OCI-LY3 (cell line): Measurements from ENCODE around the gene ACSBG1.

Experiments used
- H2AFZ ChIP-seq: fragments of 200-600, 300-600 bp; shearing (Covaris generic); 2 replicates; pipeline ENCODE4 v1.6.0; 2014; ENCODE audit warnings: antibody characterized with exemption, low read depth, low read length
- H3K27ac ChIP-seq: fragments of 200-600, 300-600 bp; sonication (generic); 2 replicates; pipeline ENCODE4 v1.5.1; 2014; ENCODE audit warnings: mild to moderate bottlenecking, low read length, moderate library complexity, mixed read lengths
- H3K27me3 ChIP-seq: fragments of 200-600, 300-600 bp; sonication (generic); 2 replicates; pipeline ENCODE4 v1.6.1; 2014; ENCODE audit warnings: low read depth, low read length, mixed read lengths
- H3K36me3 ChIP-seq: fragments of 200-600, 300-600 bp; sonication (generic); replicated peaks from 2 replicates; pipeline ENCODE3; 2014; ENCODE audit warnings: low read depth, low read length, mixed read lengths
- H3K4me1 ChIP-seq: fragments of 300-600, 200-600 bp; sonication (generic); 2 replicates; pipeline ENCODE4 v1.6.1; 2014; ENCODE audit warnings: low read length, mixed read lengths
- H3K4me2 ChIP-seq: fragments of 200-600, 300-600 bp; sonication (generic); 2 replicates; pipeline ENCODE4 v1.6.1; 2014; ENCODE audit warnings: low read length, mixed read lengths
- H3K4me3 ChIP-seq: fragments of 300-600, 200-600 bp; sonication (generic); 2 replicates; pipeline ENCODE4 v1.5.1; 2014; ENCODE audit warnings: antibody characterized with exemption, mild to moderate bottlenecking, low read length, moderate library complexity
- H3K79me2 ChIP-seq: fragments of 300-600, 200-600 bp; shearing (Covaris generic); 2 replicates; pipeline ENCODE4 v1.6.1; 2014; ENCODE audit warnings: mild to moderate bottlenecking, low read length, mixed read lengths
- H3K9ac ChIP-seq: fragments of 300-600, 200-600 bp; shearing (Covaris generic); 2 replicates; pipeline ENCODE4 v1.6.0; 2014; ENCODE audit warnings: mild to moderate bottlenecking, low read length, moderate library complexity
- H3K9me3 ChIP-seq: fragments of 200-600, 300-600 bp; shearing (Covaris generic); 2 replicates; pipeline ENCODE4 v1.6.1; 2014; ENCODE audit warnings: low read length, mixed read lengths; ENCODE audit not compliant: insufficient read depth
- H4K20me1 ChIP-seq: fragments of 200-600, 300-600 bp; sonication (generic); 2 replicates; pipeline ENCODE4 v1.6.1; 2016; ENCODE audit warnings: low read length, mixed read lengths; ENCODE audit not compliant: insufficient read depth
- EZH2phosphoT487 ChIP-seq: fragments of 200-600 bp; shearing (Covaris generic); IDR thresholded peaks from 2 replicates; pipeline ENCODE4 v1.6.1; 2018; ENCODE audit warnings: antibody characterized with exemption, mixed run types, low read depth
- TF ChIP-seq, protein P1 (sequence below): fragments of 200-600, 300-600 bp; sonication (generic); IDR thresholded peaks from 2 replicates; pipeline ENCODE4 v1.5.1; 2014; ENCODE audit warnings: antibody characterized with exemption, low read length, low read depth

ACSBG1 gene

DNA sequence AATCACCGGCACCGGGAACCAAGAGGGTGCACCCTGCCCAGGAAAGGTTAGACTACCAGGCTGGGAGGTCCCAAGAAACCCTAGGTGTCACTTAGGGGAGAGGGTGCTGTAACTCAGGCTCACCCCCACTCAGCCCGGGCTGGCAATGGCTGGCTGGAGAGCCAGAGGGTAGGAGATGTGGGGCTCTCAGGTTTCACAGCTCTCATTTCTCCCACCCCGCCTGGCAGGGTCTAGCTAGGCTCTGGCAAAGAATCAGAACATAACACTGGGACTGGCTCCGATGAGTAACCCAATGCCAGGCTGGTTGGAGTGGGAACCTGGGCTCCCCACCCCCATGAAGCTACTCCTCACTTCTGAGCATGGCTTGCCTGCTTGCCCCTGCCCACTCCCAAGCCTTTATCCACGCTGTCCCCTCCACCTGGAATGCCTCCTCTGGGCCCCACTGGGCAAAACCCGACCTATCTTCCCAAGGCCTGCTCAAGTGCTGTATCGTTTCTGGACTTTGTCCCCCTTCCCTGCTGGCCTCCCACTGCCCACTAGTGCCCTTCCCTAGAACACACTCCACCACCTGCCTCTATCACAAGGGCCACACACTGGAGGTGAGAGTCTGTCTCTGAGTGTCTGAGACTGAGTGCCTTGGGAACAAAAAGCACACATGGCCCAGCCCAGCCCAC lies 105.2 kb downstream of the ACSBG1 start:
- Histone ChIP-seq H3K27ac (no peak overlapping the region), H3K4me3 (no peak overlapping the region), H3K27me3 (no peaks in the 10 kb centered on the region), H3K4me2 (no peak overlapping the region), H3K4me1 (peaks cover 14% of the 10 kb centered on the region), H4K20me1 (no peaks in the 10 kb centered on the region), H3K36me3 (no peaks in the 10 kb centered on the region), H2AFZ (no peak overlapping the region), H3K9ac (no peak overlapping the region), H3K79me2 (no peaks in the 10 kb centered on the region), H3K9me3 (no peaks in the 10 kb centered on the region)
- no peak for TF ChIP-seq EZH2phosphoT487
- TF ChIP-seq, protein P1, sequence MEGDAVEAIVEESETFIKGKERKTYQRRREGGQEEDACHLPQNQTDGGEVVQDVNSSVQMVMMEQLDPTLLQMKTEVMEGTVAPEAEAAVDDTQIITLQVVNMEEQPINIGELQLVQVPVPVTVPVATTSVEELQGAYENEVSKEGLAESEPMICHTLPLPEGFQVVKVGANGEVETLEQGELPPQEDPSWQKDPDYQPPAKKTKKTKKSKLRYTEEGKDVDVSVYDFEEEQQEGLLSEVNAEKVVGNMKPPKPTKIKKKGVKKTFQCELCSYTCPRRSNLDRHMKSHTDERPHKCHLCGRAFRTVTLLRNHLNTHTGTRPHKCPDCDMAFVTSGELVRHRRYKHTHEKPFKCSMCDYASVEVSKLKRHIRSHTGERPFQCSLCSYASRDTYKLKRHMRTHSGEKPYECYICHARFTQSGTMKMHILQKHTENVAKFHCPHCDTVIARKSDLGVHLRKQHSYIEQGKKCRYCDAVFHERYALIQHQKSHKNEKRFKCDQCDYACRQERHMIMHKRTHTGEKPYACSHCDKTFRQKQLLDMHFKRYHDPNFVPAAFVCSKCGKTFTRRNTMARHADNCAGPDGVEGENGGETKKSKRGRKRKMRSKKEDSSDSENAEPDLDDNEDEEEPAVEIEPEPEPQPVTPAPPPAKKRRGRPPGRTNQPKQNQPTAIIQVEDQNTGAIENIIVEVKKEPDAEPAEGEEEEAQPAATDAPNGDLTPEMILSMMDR, result no peak

DNA sequence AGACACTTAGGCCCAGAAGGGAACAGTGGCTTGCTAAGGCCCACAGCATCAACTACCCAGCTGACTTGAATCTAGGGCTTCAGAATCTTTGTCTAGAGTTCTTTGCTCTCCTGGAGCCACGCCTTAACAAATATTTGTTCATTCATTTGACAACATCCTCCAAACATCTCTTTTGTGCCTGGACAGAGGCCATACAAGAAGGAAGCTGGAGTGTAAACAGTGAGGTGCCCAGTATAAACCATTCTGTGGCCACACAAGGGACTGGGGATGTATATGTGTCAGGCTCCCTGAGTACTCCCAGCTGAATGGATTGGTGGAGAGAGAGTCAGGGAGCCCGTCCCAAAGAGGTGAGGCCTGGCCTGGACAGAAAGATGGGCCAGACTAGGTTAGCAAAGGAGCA lies 106.5 kb downstream of the ACSBG1 start:
- Histone ChIP-seq H3K79me2 (no peaks in the 10 kb centered on the region), H3K36me3 (no peaks in the 10 kb centered on the region), H3K27ac (no peak overlapping the region), H3K27me3 (no peaks in the 10 kb centered on the region), H3K4me3 (no peak overlapping the region), H3K4me1 (peaks cover 14% of the 10 kb centered on the region), H2AFZ (no peak overlapping the region), H3K9ac (no peak overlapping the region), H4K20me1 (no peaks in the 10 kb centered on the region), H3K9me3 (no peaks in the 10 kb centered on the region), H3K4me2 (no peak overlapping the region)
- TF ChIP-seq, protein P1, result no peak
- TF ChIP-seq EZH2phosphoT487, result no peak

GRCh38 chr15:78125267-78125666 lies 109.1 kb downstream of the ACSBG1 start:
- Histone ChIP-seq H3K27me3 (no peaks in the 10 kb centered on the region), H3K79me2 (no peaks in the 10 kb centered on the region), H3K27ac (no peak overlapping the region), H2AFZ (no peak overlapping the region), H3K9ac (no peak overlapping the region), H3K36me3 (no peaks in the 10 kb centered on the region), H4K20me1 (no peaks in the 10 kb centered on the region), H3K4me1 (peaks cover 7% of the 10 kb centered on the region; the same call in 1 of the 2 replicates), H3K9me3 (no peaks in the 10 kb centered on the region), H3K4me3 (no peak overlapping the region), H3K4me2 (no peak overlapping the region)
- TF ChIP-seq, protein P1, result no peak
- TF ChIP-seq EZH2phosphoT487, result no peak

DNA sequence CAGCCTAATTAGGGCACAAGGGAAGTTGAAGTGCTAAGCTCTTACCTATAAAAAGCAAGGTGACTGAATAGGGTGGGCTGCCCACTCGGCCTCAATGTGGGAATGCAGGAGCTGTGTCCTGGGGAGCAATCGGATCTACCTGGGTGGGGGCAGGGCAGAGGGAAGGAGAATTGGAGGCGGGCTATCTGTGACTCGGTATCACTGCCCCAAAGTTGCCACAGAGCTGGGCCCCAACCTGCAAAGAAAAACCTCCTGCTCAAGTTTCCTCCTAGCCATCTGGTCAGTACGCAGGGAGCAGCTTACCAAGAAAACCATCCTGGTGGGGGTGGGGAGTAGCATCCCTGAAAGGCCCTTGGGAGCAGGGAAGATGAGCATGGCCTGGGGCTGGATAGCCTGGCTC lies 113.8 kb downstream of the ACSBG1 start:
- TF ChIP-seq, protein P1, result no peak
- no peak for TF ChIP-seq EZH2phosphoT487
- Histone ChIP-seq H3K9me3 (no peaks in the 10 kb centered on the region), H3K9ac (no peak overlapping the region), H3K79me2 (no peaks in the 10 kb centered on the region), H3K36me3 (no peaks in the 10 kb centered on the region), H2AFZ (no peak overlapping the region), H4K20me1 (no peaks in the 10 kb centered on the region), H3K4me3 (no peak overlapping the region), H3K4me2 (no peak overlapping the region), H3K27ac (no peak overlapping the region), H3K27me3 (no peaks in the 10 kb centered on the region), H3K4me1 (no peaks in the 10 kb centered on the region)
